ENCODE measurements around the gene CDKL2.

Gene CDKL2

DNA sequence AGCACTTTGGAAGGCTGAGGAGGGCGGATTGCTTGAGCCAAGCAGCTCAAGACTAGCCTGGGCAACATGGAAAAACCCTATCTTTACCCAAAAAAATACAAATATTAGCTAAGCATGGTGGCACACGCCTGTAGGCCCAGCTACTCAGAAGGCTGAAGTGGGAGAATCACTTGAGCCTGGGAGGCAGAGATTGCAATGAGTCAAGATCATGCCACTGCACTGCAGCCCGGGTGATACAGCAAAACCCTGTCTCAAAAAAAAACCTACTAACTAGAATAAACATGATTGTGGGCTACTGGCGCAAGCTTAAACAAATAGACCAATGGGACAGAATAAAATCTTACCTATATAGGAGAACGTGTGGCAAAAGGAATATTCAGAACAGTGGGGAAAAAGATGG, 7.3 kb downstream of the CDKL2 start:
- Histone ChIP-seq H3K4me3 (ENCODE audit: low read length, poor library complexity, severe bottlenecking) (no peak overlapping the region), H3K4me1 (ENCODE audit: insufficient read depth, low read length, poor library complexity, severe bottlenecking) (no peaks in the 10 kb centered on the region), H3K4me2 (ENCODE audit: low read depth, low read length, poor library complexity, severe bottlenecking) (no peak overlapping the region), H2AFZ (ENCODE audit: low read length) (no peak overlapping the region), H3K27me3 (ENCODE audit: insufficient read depth, low read length, poor library complexity, severe bottlenecking) (no peaks in the 10 kb centered on the region), H3F3A (ENCODE audit: low read depth) (no peaks in the 10 kb centered on the region), H4K20me1 (ENCODE audit: insufficient read depth, low read length, poor library complexity, severe bottlenecking) (no peaks in the 10 kb centered on the region), H3K9ac (ENCODE audit: low read depth, low read length, poor library complexity, severe bottlenecking) (no peak overlapping the region), H3K36me3 (ENCODE audit: insufficient read depth, low read length) (no peaks in the 10 kb centered on the region), H3K9me3 (ENCODE audit: insufficient read depth, low read depth, low read length) (no peaks in the 10 kb centered on the region), H3K9me2 (replicated peaks; ENCODE audit: low read depth, low read length) (no peaks in the 10 kb centered on the region), H3K79me2 (ENCODE audit: insufficient read depth, low read length) (no peaks in the 10 kb centered on the region)
- TF ChIP-seq, protein P1, sequence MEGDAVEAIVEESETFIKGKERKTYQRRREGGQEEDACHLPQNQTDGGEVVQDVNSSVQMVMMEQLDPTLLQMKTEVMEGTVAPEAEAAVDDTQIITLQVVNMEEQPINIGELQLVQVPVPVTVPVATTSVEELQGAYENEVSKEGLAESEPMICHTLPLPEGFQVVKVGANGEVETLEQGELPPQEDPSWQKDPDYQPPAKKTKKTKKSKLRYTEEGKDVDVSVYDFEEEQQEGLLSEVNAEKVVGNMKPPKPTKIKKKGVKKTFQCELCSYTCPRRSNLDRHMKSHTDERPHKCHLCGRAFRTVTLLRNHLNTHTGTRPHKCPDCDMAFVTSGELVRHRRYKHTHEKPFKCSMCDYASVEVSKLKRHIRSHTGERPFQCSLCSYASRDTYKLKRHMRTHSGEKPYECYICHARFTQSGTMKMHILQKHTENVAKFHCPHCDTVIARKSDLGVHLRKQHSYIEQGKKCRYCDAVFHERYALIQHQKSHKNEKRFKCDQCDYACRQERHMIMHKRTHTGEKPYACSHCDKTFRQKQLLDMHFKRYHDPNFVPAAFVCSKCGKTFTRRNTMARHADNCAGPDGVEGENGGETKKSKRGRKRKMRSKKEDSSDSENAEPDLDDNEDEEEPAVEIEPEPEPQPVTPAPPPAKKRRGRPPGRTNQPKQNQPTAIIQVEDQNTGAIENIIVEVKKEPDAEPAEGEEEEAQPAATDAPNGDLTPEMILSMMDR (conservative IDR thresholded peaks at IDR 0.05; ENCODE audit: low read length): no peak
- TF ChIP-seq EZH2phosphoT487 (IDR thresholded peaks at IDR 0.05; ENCODE audit: borderline replicate concordance): no peak

DNA sequence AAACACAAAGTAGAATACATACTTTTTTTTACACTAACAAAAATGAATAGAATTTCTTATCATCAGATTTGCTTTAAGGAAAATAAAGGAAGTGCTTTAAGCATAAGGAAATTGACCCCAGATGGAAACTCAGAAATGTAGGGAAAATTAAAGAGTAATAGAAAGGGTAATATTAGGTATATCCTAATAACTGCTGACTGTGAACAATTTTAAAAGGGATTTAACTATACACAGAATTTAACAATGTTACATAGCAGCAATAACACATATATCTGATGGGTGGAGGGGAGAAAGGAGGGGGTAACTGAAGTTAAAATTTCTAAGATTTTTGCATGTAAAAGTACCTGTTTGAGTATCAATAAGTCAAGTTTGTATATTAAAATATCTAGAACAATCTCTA, 8.6 kb downstream of the CDKL2 start:
- Histone ChIP-seq H2AFZ (ENCODE audit: low read length) (no peak overlapping the region), H3K9me3 (ENCODE audit: insufficient read depth, low read depth, low read length) (no peaks in the 10 kb centered on the region)

DNA sequence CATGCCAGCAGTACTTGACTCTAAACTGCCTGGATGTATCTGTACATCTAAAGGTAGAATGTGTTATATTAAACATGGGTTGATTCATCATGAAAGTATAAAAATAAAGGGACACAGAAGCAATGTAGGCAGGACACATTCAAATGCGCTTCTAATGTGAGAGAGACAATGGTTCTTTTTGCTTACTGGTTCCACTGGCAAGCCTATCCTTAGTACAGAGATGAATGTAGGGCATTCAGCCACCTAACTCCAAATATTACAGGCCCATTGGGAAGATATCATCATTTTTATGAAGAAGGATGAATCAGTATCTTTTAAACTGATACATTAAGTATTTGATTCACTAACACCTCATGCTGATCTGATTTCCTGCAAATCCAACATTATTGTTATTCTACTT, 18.0 kb downstream of the CDKL2 start:
- Histone ChIP-seq H4K20me1 (ENCODE audit: insufficient read depth, low read length, poor library complexity, severe bottlenecking) (no peaks in the 10 kb centered on the region), H3K4me3 (ENCODE audit: low read length, poor library complexity, severe bottlenecking) (no peak overlapping the region), H3F3A (ENCODE audit: low read depth) (no peaks in the 10 kb centered on the region), H3K4me1 (ENCODE audit: insufficient read depth, low read length, poor library complexity, severe bottlenecking) (no peaks in the 10 kb centered on the region), H3K9me3 (ENCODE audit: insufficient read depth, low read depth, low read length) (no peaks in the 10 kb centered on the region), H3K27me3 (ENCODE audit: insufficient read depth, low read length, poor library complexity, severe bottlenecking) (no peaks in the 10 kb centered on the region), H2AFZ (ENCODE audit: low read length) (no peak overlapping the region), H3K36me3 (ENCODE audit: insufficient read depth, low read length) (no peaks in the 10 kb centered on the region), H3K4me2 (ENCODE audit: low read depth, low read length, poor library complexity, severe bottlenecking) (no peak overlapping the region), H3K9ac (ENCODE audit: low read depth, low read length, poor library complexity, severe bottlenecking) (no peak overlapping the region), H3K79me2 (ENCODE audit: insufficient read depth, low read length) (no peaks in the 10 kb centered on the region), H3K9me2 (replicated peaks; ENCODE audit: low read depth, low read length) (no peaks in the 10 kb centered on the region)
- TF ChIP-seq EZH2phosphoT487 (IDR thresholded peaks at IDR 0.05; ENCODE audit: borderline replicate concordance): no peak
- TF ChIP-seq, protein P1 (conservative IDR thresholded peaks at IDR 0.05; ENCODE audit: low read length): no peak

More for the DNA sequence above, 8.6 kb downstream of the CDKL2 start:
- Histone ChIP-seq H3K79me2 (ENCODE audit: insufficient read depth, low read length) (no peaks in the 10 kb centered on the region), H3K4me1 (ENCODE audit: insufficient read depth, low read length, poor library complexity, severe bottlenecking) (no peaks in the 10 kb centered on the region), H3K27me3 (ENCODE audit: insufficient read depth, low read length, poor library complexity, severe bottlenecking) (no peaks in the 10 kb centered on the region), H3K9me2 (replicated peaks; ENCODE audit: low read depth, low read length) (no peaks in the 10 kb centered on the region), H4K20me1 (ENCODE audit: insufficient read depth, low read length, poor library complexity, severe bottlenecking) (no peaks in the 10 kb centered on the region), H3K9ac (ENCODE audit: low read depth, low read length, poor library complexity, severe bottlenecking) (no peak overlapping the region), H3K36me3 (ENCODE audit: insufficient read depth, low read length) (no peaks in the 10 kb centered on the region), H3K4me3 (ENCODE audit: low read length, poor library complexity, severe bottlenecking) (no peak overlapping the region), H3F3A (ENCODE audit: low read depth) (no peaks in the 10 kb centered on the region), H3K4me2 (ENCODE audit: low read depth, low read length, poor library complexity, severe bottlenecking) (no peak overlapping the region)
- TF ChIP-seq, protein P1 (conservative IDR thresholded peaks at IDR 0.05; ENCODE audit: low read length): no peak
- TF ChIP-seq EZH2phosphoT487 (IDR thresholded peaks at IDR 0.05; ENCODE audit: borderline replicate concordance): no peak

Data from Loucy (cell line).